Activated naive CD4-positive, alpha-beta T cell treated with anti-CD3 and anti-CD28 coated beads, Interleukin-2, amount 10 ng/mL, durations not matched to agents 7 days and 5 days (primary cell): ENCODE results near the gene KCNAB1.
"Not testable (repeated sequence)": the region's sequence is repeated elsewhere in the genome, so short reads cannot be mapped to it uniquely, and the experiment has no call there.

Source experiments
- CTCF ChIA-PET: fragments of 350-600 bp; sonication (Branson Sonifier 250); formaldehyde crosslinking; loops from one replicate; lab custom pipeline; 2021; ENCODE audit warnings: antibody characterized with exemption; lab: Charles Lee
- DNase-seq: peaks from one replicate; pipeline ENCODE4 v3.0.0-alpha.2; 2020
- H3K27ac Mint-ChIP-seq: one replicate; pipeline ENCODE4 v1.8.0; 2021; ENCODE audit warnings: mild to moderate bottlenecking, moderate library complexity, mixed read lengths
- H3K27me3 Mint-ChIP-seq: one replicate; pipeline ENCODE4 v1.8.0; 2021; ENCODE audit warnings: mild to moderate bottlenecking, mixed read lengths
- H3K36me3 Mint-ChIP-seq: one replicate; pipeline ENCODE4 v1.8.0; 2021; ENCODE audit warnings: mixed read lengths
- H3K4me1 Mint-ChIP-seq: one replicate; pipeline ENCODE4 v1.8.0; 2021; ENCODE audit warnings: mixed read lengths
- H3K4me3 Mint-ChIP-seq: one replicate; pipeline ENCODE4 v1.8.0; 2021; ENCODE audit warnings: mild to moderate bottlenecking, moderate library complexity, mixed read lengths
- H3K9me3 Mint-ChIP-seq: one replicate; pipeline ENCODE4 v1.8.0; 2021; ENCODE audit warnings: mixed read lengths

KCNAB1 gene

DNA sequence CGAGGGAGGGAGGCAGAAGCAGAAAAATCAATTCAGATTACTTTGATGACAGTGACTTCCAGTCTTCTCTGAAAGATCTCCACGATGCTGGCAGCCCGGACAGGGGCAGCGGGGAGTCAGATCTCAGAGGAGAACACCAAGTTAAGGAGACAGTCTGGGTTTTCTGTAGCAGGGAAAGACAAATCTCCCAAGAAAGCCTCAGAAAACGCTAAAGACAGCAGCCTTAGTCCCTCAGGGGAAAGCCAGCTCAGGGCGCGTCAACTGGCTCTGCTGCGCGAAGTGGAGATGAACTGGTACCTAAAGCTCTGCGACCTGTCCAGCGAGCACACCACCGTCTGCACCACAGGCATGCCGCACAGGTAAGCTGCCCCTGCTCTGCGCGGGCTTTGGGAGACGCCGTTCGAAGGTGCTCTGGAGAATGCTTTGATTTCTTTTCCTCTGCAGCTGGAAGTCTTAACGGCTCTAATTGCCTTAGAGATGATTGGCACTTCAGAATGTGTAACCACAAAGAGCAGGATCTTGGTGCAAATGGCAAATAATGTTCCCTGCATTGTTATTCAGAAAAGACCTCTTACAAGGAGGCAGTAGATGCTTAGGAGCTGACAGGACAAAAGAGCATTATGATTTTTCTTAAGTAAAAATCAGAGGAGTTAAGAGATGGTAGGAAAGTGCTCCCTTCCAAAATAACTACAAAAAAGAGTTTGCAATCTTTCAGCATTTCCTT lies at the start of gene KCNAB1:
TSS of gene KCNAB1 (plus strand) at position 51 of the 724 bp plus-strand sequence.
- H3K4me3 Mint-ChIP-seq, result no peak within 1 kb of the TSS
- no peak within 1 kb of the TSS for H3K27ac Mint-ChIP-seq
- H3K4me1 Mint-ChIP-seq, result no peaks in the 10 kb centered on the region
- H3K9me3 Mint-ChIP-seq, result no peaks in the 10 kb centered on the region
- CTCF ChIA-PET, result no interaction called here
- H3K36me3 Mint-ChIP-seq, result no peaks in the 10 kb centered on the region
- peaks cover 18% of the 10 kb centered on the region for H3K27me3 Mint-ChIP-seq
- no peak for DNase-seq

GRCh38 chr3:156071031-156071430 lies 49.3 kb upstream of the KCNAB1 start:
- CTCF ChIA-PET, result no interaction called here
- DNase-seq, result no peak
- Mint-ChIP-seq H3K36me3 (no peaks in the 10 kb centered on the region), H3K4me3 (no peak overlapping the region), H3K27me3 (peaks cover 12% of the 10 kb centered on the region), H3K27ac (no peak overlapping the region), H3K9me3 (no peaks in the 10 kb centered on the region), H3K4me1 (no peaks in the 10 kb centered on the region)

GRCh38 chr3:156072950-156073657 lies 47.3 kb upstream of the KCNAB1 start:
- H3K4me1 Mint-ChIP-seq, CTCF ChIA-PET: not testable (repeated sequence)
- peaks cover 13% of the 10 kb centered on the region for H3K27me3 Mint-ChIP-seq

GRCh38 chr3:156090126-156090525 lies 30.3 kb upstream of the KCNAB1 start:
- CTCF ChIA-PET, result no interaction called here
- Mint-ChIP-seq H3K9me3 (no peaks in the 10 kb centered on the region), H3K36me3 (no peaks in the 10 kb centered on the region), H3K27ac (no peak overlapping the region), H3K27me3 (peaks cover 19% of the 10 kb centered on the region), H3K4me3 (no peak overlapping the region), H3K4me1 (no peaks in the 10 kb centered on the region)
- no peak for DNase-seq

More at GRCh38 chr3:156072950-156073657, 47.3 kb upstream of the KCNAB1 start:
- not testable (repeated sequence) for H3K27ac Mint-ChIP-seq, H3K4me3 Mint-ChIP-seq, H3K36me3 Mint-ChIP-seq, DNase-seq, H3K9me3 Mint-ChIP-seq

DNA sequence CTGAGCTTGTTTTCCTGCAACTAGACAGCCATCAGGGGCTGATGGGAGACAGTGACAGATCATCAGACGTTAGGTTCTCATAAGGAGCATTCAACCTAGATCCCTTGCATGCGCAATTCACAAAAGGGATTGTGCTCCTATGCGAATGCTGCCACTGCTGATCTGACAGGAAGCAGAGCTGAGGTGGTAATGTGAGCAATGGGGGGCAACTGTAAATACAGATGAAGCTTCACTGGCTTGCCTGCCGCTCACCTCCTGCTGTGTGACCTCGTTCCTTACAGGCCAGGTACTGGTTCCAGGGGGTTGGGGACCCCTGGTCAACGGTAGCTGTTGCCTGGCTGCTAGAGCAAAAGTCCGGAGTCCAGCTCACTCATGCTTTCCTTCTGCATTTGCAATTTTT lies 26.4 kb upstream of the KCNAB1 start:
- H3K4me3 Mint-ChIP-seq, result no peak overlapping the region
- DNase-seq, result no peak
- no peaks in the 10 kb centered on the region for H3K9me3 Mint-ChIP-seq
- peaks cover 14% of the 10 kb centered on the region for H3K27me3 Mint-ChIP-seq
- H3K27ac Mint-ChIP-seq, result no peak overlapping the region
- CTCF ChIA-PET, result interaction anchor here (0.5 kb wide), 1 partner anchor 59 kb away, joined by 3 read pairs; no protein-coding TSS in a partner anchor
- H3K36me3 Mint-ChIP-seq, result no peaks in the 10 kb centered on the region
- H3K4me1 Mint-ChIP-seq, result no peaks in the 10 kb centered on the region

DNA sequence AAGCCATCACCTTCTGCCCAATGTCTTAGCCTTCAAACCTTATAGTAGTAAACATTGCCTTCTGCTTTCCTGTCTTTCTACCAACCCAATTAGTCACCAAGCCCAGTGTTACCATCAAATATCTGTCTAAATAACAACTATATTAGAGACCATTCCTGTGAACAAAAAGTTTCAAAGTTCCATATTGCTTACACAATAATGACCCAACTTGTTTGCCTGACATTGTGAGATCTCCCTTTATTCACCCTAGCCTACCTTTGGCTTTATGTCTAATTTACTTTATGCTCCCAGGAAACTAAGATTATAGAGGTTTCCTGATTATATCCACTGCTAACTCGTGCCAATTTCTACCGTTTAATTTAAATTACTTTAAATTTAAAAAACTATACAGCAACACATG lies 26.0 kb upstream of the KCNAB1 start:
- Mint-ChIP-seq H3K4me1 (no peaks in the 10 kb centered on the region), H3K9me3 (no peaks in the 10 kb centered on the region), H3K27me3 (peaks cover 14% of the 10 kb centered on the region), H3K36me3 (no peaks in the 10 kb centered on the region), H3K4me3 (no peak overlapping the region), H3K27ac (no peak overlapping the region)
- no peak for DNase-seq
- CTCF ChIA-PET, result no interaction called here

- H3K4me3 Mint-ChIP-seq, H3K27ac Mint-ChIP-seq, CTCF ChIA-PET, H3K9me3 Mint-ChIP-seq, H3K4me1 Mint-ChIP-seq, H3K36me3 Mint-ChIP-seq, DNase-seq: not testable (repeated sequence)
- H3K27me3 Mint-ChIP-seq, result peaks cover 10% of the 10 kb centered on the region
Observed at GRCh38 chr3:156095652-156096051, 24.7 kb upstream of the KCNAB1 start.

GRCh38 chr3:156098437-156099035 lies 21.8 kb upstream of the KCNAB1 start:
- H3K9me3 Mint-ChIP-seq, result peaks cover 2% of the 10 kb centered on the region
- H3K4me3 Mint-ChIP-seq, result no peak overlapping the region
- no peak overlapping the region for H3K27ac Mint-ChIP-seq
- no peaks in the 10 kb centered on the region for H3K4me1 Mint-ChIP-seq
- no peaks in the 10 kb centered on the region for H3K36me3 Mint-ChIP-seq
- peaks cover 5% of the 10 kb centered on the region for H3K27me3 Mint-ChIP-seq
- CTCF ChIA-PET, result no interaction called here
- DNase-seq, result no peak

DNA sequence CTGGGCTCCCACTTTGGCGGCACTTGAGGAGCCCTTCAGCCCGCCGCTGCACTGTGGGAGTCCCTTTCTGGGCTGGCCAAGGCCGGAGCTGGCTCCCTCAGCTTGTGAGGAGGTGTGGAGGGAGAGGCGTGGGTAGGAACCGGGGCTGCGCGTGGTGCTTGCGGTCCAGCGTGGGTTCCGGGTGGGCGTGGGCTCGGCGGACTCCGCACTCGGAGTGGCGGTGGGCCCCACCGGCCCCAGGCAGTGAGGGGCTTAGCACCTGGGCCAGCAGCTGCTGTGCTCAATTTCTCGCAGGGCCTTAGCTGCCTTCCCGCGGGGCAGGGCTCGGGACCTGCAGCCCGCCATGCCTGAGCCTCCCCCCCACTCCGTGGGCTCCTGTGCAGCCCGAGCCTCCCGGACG lies 21.0 kb upstream of the KCNAB1 start:
- DNase-seq, H3K36me3 Mint-ChIP-seq, H3K27me3 Mint-ChIP-seq, H3K9me3 Mint-ChIP-seq, CTCF ChIA-PET, H3K27ac Mint-ChIP-seq, H3K4me1 Mint-ChIP-seq, H3K4me3 Mint-ChIP-seq: not testable (repeated sequence)

DNA sequence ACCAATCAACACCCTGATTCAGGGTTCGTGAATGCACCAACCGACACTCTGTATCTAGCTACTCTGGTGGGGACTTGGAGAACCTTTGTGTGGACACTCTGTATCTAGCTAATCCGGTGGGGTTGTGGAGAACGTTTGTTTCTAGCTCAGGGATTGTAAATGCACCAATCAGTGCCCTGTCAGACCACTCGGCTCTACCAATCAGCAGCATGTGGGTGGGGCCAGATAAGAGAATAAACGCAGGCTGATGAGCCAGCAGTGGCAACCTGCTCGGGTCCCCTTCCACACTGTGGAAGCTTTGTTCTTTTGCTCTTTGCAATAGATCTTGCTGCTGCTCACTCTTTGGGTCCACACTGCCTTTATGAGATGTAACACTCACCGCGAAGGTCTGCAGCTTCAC lies 20.4 kb upstream of the KCNAB1 start:
- CTCF ChIA-PET, H3K36me3 Mint-ChIP-seq, DNase-seq, H3K27me3 Mint-ChIP-seq, H3K27ac Mint-ChIP-seq, H3K9me3 Mint-ChIP-seq, H3K4me3 Mint-ChIP-seq, H3K4me1 Mint-ChIP-seq: not testable (repeated sequence)

DNA sequence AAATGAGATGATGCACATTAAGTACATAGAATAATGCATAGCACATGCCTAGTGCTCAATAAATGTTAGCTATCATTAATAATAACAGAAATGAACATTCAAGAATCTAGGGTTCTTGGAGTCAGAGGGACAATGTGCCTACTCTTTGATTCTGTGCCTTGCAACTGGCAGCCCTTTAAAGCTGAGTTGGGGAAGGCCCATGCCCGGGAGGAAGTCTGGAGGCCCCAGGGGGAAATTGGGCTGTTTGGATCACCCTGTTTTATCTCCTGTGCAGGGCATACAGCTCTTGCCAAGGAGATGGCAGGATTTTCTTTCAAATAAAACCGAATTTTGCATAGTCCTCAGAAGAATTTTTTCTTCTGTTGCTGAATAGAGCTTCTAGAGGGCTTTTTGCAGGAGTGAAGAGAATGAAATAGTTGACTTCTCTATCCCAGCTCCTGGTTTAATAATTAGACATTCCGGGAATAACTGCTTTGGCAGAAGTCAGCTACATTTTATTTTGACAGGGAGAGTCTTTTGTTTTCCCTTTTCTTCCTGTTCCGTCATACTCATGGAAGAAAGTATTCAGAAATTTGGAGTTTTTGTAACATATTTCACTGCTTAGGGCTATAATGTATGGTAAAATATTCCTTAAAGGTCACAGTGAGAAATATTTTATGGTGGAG lies 18.0 kb upstream of the KCNAB1 start:
- no peak overlapping the region for H3K27ac Mint-ChIP-seq
- H3K27me3 Mint-ChIP-seq, result peaks cover 6% of the 10 kb centered on the region
- peaks cover 2% of the 10 kb centered on the region for H3K9me3 Mint-ChIP-seq
- no peaks in the 10 kb centered on the region for H3K36me3 Mint-ChIP-seq
- H3K4me1 Mint-ChIP-seq, result no peaks in the 10 kb centered on the region
- DNase-seq, result no peak
- no peak overlapping the region for H3K4me3 Mint-ChIP-seq
- CTCF ChIA-PET, result no interaction called here

GRCh38 chr3:156106721-156107373 lies 13.5 kb upstream of the KCNAB1 start:
- no peaks in the 10 kb centered on the region for H3K36me3 Mint-ChIP-seq

GRCh38 chr3:156107504-156107903 lies 12.9 kb upstream of the KCNAB1 start:
- no peak for DNase-seq
- no peaks in the 10 kb centered on the region for H3K36me3 Mint-ChIP-seq
- H3K9me3 Mint-ChIP-seq, result no peaks in the 10 kb centered on the region
- H3K27ac Mint-ChIP-seq, result no peak overlapping the region
- H3K4me3 Mint-ChIP-seq, result no peak overlapping the region
- peaks cover 13% of the 10 kb centered on the region for H3K27me3 Mint-ChIP-seq
- CTCF ChIA-PET, result no interaction called here
- H3K4me1 Mint-ChIP-seq, result no peaks in the 10 kb centered on the region

More at GRCh38 chr3:156106721-156107373, 13.5 kb upstream of the KCNAB1 start:
- no peak for DNase-seq
- Mint-ChIP-seq H3K4me1 (no peaks in the 10 kb centered on the region), H3K4me3 (no peak overlapping the region), H3K9me3 (no peaks in the 10 kb centered on the region), H3K27me3 (peaks cover 13% of the 10 kb centered on the region), H3K27ac (no peak overlapping the region)
- CTCF ChIA-PET, result no interaction called here

- CTCF ChIA-PET, result no interaction called here
- no peak for DNase-seq
- H3K27ac Mint-ChIP-seq, result no peak overlapping the region
- no peak overlapping the region for H3K4me3 Mint-ChIP-seq
- peaks cover 13% of the 10 kb centered on the region for H3K27me3 Mint-ChIP-seq
- H3K9me3 Mint-ChIP-seq, result no peaks in the 10 kb centered on the region
- H3K4me1 Mint-ChIP-seq, result no peaks in the 10 kb centered on the region
- H3K36me3 Mint-ChIP-seq, result no peaks in the 10 kb centered on the region
Observed at GRCh38 chr3:156108616-156109015, 11.8 kb upstream of the KCNAB1 start.
